ENCODE results near the gene MXD3.
"Not testable (repeated sequence)": the region's sequence is repeated elsewhere in the genome, so short reads cannot be mapped to it uniquely, and the experiment has no call there.

Gene MXD3

DNA sequence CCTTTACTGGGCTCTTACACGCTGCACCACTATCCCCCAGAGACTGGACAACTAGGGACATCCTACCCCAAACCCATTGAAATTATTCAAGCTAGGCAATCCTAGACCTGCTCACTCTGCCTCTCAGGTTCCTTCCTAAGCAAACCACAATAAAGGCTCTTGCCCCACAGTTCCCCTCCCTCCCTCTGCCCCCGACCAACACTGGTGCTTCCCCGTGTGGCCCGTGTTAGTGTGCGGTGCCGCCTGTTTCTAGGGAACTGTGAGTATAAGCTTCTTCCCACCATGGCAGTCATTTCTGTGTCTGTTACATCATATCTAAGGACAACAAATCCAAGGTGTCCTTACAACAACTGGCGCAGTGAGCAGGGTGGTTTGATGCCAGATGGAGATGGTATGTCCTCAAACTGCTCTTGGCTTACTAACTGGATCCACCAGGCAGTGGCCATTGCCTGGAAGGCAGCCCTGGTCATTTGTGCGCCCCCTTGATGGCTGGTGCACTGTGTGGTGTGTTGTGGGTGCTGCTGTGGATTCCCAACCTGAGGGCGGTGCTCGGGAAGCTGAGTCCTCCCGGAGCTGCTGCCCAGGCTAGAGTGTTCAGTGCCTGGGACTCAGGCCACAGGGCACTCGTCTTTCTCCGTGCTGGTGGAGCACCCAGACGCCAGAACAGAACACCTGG, 8.4 kb upstream of the MXD3 start:
- no peak for DNase-seq

DNA sequence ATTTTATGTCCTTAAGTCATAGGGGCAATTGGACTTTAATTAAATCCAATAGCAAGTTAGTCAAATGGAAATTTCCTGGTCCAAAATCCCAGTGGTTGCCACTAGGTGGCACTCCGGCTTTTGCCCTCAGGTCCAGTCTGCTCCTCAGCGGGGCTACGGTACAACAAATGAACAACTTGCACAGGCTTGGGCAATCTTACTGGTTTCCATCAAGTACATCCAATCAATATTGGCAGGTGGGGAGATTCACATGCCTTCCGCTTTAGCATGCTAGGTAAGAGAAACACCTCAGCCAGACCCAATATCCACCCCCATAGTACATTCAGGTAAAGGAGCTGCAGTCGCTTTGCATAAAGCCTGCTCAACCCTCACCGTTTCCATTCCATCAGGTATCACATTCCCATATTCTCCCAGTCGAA, 6.3 kb upstream of the MXD3 start:
- peak; percentile 70 for DNase-seq

DNA sequence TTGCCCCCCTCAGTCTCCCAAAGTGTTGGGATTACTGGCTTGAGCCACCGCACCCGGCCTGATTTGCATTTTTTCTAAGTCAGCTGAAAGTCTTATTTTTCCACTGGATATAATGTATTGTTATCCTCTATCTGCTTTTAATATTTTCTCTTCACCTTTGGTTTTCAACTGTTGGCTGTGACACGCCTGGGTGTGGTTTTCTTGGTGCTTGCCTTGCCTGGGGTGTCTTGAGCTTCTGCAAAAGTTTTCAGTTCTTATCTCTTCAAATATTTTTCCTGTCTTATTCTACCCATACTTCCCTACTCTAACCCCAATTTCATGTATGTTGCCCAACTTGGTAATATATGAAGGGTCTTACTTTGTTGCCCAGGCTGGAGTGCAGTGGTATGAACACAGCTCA, 4.3 kb upstream of the MXD3 start:
- no peak for DNase-seq

DNA sequence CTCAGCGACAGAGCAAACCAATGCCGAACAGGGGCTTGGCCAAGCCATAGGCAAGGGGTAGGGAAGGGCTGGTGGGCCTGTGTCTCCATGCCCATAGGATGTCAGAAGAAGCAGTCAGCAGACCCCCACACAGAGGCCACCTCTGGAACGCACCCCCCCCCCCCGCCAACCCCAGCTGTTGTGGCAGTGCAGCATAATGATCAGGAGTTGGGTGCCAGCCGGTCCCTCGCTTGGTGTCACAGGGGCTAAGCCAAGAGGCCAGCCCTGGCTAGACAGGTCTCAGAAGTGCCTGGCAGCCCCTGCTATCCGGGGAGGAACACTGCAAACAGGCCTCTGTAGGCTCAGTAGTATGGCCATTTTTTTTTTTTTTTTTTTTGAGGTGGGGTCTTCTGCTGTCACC, 3.7 kb upstream of the MXD3 start:
- DNase-seq = no peak

DNA sequence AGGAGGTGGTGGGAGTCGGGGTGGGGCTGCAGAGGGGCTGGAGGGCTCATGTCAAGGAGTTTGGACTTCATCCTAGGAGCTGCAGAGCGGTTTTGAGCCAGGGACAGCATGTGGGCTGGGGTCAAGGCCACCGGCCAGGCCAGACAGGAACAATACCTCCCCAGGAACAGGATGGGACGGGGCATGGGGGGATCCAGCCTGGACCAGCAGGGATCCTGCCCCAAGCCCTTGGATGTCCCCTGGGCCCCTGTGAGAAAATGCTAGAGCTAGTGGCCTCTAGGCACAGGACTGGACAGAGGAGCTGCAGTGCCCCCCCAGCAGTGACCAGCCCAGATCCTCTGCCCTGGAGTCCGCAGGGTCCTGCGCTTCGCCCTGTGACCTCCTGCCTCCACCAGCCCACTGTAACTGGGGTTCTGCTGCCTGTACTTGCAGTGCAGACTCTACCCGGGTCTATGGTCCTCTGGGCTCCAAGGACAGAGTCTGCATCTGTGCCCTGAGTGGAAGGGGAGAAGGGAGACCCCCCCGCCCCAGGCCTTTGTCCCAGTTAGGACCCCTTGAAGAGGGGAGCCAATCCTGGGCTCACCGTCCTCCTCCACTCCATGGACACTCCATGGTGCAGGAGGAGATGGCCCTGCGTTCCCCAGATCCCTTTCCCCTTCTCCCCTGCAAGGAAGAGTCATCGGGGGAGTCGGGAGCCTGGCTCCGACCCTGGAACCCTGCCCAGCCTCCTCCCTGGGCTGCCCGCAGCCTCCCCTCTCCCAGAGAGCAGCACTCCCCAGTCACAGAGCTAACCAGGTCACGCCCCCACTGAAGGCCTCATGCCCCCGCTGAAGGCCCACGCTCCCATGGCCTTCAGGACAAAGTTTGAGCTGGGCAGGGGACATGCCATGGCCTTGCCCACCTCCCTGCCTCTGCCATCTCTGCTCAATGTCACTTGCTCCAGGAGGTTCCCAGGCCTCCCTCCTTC, 3.0 kb upstream of the MXD3 start:
- DNase-seq = no peak

DNA sequence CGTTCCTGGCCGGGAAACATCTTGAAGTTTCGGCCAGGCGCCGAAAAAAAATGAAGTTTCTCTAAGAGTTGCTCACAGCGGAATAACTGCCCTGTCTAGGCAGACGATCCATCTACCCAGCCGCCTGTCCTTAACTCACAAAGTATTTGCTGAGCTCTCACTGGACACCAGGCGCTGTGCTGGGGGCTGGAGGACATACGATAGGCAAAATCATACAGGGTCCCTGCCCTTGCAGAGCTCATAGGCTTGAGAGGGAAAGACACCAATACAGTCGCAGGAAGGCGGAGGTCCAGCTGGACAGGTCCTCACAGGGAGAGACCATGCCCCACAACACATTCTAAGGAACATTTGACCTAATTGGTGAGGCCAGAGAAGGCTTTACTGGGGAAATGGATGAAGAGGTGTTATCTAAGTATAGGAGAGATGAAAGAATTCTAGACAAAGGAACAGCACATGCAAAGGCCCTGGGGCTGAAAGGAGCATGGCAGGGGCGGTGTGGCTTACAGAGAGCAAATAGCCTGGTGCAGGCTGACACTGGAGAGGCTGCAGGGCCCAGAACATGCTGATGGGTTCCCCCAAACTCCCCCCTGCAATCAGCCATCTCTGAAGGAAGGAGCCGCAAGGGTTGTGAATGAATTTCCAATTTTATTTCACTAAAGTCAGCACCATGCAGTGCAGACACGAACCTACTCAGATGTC, 2.0 kb upstream of the MXD3 start:
- DNase-seq = no peak

DNA sequence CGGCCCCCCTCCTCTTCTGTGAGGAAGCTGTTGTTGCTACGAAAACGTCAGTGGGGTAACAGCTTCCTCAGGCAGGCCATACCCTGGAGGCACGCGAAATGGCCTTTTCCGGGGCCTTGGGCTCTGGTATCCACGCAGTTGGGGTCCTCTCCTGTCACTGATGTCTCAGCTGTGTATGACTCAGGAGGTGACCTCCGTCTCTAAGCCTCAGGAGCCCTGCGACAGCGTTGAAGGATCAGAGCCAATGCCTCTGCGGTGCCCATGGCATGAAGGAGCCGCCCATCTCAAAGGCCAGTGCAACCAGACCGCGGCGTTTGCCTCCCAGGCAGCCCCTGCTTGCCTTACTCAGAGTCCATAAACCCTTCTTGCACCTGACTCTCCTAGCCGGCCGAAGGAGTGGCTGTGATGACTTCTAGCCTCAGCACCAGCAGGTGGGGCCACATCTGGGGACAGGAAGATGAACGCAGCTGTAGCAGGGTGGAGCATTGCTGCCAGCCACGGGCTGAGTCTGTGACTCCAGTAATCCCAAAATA, 1.0 kb upstream of the MXD3 start:
- DNase-seq = no peak

DNA sequence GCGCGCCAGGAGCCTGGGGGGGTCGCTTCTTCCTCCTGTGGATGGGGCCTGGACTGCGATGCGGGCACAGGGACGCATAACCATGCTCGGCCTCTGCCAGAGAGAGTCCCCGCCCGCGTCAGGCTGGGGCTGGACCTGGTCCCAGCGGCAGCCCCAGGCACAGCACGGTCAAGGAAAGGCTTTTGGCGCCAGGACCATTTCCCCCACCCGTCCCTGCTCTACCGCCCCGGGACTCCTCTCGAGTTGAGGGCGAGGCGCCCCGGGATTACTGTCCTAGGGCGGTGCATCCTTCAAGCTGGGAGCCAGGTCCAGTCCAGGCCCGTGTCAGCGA, 341 bp downstream of the MXD3 start:
- DNase-seq = no peak

DNA sequence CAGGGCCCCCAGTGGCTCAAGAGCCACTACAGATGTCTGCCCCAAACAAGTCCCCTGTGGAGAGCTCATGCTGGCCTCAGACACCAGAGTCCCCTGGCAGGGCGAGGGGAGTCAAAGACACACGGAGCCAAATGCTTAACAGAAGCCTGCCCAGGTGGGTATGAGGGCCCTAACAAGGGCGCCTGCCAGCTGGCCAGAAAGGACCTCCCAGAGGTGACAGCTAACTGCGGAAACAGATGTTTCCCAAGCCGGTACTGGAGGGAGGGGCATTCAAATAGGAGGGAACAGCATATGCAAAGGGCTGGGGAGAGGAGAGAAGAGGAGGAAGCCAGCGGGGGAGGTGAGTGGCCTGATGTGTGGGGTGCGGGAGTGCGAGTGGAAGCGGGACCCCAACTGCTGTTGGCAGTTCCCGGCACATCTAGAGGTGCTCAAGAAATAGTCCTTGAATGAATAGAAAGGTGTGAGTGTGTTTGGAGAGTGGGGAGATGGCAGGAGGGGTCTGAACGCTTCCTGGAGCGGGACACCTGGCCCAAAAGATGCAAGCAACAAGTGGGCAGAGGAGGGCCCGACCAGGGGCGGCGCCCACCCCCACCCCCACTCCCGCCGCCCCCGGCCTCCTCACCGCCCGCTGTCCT, 824 bp downstream of the MXD3 start:
- no peak for DNase-seq

DNA sequence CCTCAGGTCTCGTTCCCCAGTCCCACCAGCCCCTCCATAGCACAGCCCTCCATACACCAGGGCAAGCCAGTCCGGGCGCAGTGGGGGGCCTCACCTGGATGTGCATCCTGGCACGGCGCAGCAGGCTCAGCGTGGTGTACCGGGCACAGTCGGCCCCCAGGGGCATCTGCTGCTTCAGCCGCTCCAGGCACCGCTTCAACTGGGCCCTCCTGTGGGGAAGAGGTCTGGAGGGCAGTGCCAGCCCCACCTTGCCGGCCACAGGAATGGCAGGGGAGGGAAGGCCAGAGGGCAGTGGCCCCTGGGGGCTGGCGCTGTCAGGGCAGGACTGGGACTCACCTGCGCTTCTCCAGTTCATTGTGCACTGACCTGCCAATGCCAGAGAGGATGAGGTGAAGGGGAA, 1.4 kb downstream of the MXD3 start:
- DNase-seq = no peak

DNA sequence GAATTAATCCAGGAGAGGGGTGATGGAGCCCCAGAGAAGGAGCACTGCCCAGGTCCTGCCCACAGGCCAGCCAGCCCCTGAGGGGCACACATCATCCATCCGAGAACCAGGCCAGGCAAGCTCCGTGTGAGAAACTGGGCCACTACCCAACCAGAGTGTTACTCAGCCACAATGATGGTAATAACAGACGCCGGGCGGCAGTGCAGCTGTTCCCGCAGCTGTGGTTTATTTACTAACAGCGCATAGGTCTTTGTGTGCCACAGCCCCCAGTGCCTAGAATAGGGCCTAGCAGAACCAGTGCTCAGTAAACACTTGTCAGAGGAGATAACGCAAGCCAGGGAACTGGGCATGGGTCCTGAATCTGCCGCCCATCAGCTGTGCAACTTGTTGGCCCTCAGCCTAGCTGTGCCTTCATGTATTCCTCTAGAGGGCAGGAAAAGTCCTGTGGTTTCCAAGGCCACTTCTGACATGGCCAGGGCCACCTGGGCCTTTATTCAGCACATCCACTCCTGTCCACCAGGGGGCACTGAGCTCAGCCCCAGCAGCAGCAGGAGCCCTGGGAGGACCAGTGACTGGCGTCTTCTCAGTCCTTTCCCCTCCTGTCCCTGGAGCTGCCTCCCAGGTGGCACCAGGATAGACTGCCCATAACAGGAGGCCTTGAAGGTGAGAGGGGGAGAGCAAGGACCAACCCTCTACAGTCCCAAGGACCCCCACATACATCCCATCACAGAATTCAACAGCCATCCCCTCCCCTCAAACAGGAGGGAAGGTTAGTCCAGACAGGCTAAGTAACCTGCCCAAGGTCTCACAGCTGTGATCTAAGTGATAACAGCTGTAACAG, 2.1 kb downstream of the MXD3 start:
- peak; percentile 51 for DNase-seq

DNA sequence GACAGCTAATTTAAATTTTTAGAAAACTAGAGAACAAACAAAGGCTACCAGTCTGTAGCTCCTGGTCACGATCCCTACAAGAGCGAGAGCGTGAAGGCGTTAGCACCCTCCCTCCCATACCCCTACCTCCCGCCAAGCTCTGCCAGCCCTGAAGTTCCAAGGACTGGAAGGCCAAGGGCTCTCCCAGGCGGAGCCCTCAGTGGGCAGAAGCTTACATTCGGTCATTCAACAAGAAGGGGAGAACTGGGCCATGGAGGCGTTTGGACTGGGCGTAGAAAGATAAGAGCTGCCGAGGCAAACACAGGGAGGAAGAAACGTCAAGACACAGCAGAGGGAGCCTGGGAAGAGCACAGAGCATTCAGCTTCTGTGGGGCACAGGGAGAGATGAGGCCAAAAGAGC, 3.0 kb downstream of the MXD3 start:
- DNase-seq = no peak

DNA sequence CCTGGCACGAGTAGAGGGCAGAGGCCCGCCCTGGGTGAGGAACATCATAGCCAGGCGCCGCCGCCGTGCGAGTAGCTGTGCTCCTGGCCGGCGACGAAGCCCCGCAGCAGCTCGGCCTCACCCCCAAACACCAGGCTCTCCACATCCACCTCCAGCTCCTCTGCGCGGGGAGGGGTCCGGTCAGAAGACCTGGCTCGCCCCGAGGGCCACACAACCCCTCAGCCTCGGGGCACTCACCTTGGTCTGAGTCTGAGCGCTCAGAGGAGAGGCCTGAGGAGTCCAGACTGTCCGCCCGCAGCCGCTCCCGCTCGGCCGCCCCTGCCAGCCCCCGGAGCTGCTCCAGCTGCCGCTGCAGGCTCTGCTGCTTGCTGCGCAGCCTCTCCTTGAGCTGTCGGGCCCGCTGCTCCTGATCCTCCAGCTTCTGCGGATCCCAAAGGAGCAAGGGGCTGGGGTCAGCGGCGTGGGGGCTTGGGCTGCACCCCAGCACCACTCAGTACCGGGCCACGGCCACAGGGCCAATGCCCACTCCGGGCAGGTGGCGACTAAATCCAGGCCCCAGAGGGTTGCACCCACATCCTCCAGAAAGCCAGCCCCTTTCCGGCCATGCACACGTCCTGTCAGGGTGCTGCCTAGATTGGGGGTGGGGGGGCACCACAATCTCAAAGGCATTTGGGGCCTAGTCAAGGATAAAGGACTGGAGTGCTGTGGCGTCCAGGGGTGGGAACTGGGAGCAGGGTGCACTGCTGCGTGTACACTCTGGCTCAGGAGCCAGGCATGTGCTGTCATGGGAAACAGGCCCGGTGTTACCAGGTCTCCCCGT, 3.9 kb downstream of the MXD3 start:
- DNase-seq = no peak

DNA sequence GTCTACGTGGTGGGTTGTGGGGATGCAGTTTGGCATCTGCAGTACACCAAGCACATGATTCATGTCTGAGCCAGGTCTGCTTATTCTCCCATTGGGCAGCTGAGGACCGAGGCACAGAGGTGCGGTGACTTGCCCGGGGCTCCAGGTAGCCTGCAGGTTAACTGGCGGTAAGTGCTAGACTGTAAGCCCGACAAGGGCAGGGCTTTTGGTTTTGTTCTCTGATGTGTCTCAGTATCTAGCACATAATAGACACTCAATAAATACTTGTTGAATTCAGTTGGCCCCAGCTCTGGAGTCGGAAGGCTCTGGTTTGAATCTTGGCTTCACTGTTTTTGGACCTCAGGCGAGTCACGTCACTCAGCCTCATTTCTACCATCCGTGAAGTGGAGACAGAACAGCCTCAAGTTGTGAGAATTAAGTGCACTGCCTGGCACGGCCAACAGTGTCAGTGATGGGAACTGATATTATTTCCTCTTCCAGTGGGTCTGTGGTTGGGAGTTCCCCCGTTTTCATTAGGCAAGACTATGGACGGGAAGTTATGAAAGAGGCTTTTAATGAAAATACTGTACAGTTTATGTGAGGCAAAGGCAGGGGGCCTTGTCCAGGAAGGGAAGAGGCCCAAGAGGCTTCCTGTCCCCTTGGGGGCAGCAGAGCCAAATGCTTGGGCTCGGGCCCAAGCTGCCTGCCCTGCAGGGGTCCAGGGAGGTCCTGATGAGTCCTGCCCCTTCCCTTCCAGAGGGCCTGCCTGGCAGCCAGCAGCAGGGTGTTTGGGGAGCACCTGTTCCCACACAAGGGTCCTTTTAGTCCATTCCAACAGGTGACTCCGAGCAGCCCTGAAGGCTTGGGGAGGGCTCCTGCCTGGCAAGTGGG, 4.8 kb downstream of the MXD3 start:
- DNase-seq = no peak

DNA sequence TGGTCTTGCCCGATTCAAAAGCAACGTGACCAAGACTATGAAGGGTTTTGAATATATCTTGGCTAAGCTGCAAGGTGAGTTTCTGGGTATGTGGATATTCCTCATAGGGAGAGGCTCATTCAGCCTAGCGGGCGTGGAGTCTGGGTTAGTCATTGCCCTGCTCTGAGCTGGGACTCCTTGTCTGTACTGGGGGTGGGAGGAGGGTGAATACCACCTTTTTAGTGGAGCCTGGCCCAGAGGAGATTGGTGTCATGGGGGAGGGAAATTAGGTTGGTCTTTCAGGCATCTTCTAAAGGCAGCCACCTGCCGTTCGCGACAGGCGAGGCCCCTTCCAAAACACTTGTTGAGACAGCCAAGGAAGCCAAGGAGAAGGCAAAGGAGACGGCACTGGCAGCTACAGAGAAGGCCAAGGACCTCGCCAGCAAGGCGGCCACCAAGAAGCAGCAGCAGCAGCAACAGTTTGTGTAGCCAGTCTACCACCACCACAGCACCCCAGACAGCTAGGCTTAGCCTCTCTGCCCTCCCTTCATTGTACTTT, 5.5 kb downstream of the MXD3 start:
- DNase-seq = not testable (repeated sequence)

DNA sequence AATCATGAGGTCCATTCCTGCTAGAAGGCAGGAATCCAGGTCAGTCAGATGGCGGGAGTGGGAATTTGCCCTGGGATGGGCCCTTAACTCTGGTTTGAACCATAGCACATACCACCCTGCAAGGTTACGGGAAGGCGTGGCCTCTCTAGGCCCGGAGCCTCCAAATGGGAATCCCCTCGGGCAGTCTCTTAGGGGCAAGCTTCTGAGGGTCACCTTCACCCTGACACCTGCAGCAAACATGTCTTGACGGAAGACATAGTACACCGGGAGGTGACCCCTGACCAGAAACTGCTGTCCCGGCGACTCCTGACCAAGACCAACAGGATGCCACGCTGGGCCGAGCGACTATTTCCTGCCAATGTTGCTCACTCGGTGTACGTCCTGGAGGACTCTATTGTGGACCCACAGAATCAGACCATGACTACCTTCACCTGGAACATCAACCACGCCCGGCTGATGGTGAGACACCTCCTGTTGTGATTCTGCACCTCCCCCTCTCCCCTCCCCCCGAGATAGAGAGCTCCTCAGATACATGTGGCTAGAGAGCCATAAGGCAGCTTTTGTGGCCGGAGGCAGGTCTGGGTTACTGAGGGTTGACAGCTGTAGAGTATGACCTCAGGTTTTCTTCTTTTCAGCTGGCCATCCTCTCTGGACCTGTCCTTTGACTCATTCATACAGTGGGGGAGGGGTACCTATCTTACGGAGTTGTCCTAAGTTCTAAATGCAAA, 7.1 kb downstream of the MXD3 start:
- no peak for DNase-seq

DNA sequence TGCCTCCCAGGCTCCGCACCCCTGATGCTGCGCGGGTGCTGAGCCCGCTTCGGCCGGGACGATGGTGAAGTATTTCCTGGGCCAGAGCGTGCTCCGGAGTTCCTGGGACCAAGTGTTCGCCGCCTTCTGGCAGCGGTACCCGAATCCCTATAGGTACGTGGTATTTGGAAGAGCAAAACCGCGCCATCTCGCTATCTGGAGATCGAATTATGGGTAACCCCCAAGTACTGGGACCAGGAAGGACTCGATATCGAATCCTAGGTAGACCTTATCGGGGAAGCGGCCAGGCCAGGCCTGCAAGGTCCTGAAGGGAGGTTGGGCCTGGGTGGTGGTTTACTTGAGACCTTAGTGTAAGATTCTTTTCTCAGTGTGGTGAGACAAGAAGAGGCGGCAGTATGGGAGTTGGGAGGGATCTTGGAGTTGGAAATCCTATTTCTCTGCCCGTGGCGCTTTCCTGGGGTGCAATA, 7.7 kb downstream of the MXD3 start:
- DNase-seq = no peak

DNA sequence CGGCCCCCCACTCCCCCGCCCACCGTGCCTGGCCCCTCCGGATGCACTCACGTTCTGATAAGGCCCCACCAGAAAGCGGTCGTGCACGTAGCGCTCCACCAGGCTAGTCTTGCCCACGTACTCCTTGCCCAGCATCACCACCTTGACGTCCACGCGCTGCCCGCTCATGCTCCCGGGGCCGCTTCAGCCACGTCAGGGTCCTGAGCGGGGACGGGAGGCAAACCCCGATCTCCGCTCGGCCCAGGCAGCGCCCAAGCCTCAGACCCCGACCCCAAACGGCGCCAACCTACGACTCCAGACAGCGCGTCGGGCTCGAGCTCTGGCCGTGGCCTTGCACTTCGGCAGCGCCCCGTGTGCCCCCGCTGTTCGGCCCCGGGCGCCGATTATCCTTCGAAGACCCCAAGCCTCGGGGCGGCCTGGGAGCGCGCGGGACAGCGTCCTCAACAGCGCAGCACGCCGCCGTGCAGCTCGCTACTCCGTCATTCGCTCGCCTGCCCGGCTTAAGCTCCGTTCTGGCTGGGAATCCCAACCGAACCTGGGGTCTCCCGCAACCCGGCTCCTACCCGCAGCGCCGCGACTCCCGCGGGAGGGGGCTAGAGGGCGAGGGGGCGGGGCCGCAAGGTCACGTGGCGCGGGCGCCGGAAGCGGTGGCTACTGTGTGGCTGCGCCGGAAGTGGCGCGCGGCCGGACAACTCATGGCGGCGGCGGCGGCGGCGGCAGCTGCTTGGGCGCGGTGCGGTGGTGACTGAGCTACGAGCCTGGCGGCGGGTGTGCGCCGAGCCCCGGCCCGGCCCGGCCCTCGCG, 8.4 kb downstream of the MXD3 start, which contains the start of the genes PRELID1 and RAB24:
Gene PRELID1 (plus strand): TSS at position 679 of the 804 bp plus-strand sequence. CDS start 187 bp downstream, outside the sequence.
Gene RAB24 (minus strand): TSS at position 599 of the 804 bp plus-strand sequence. CDS start 431 bp downstream, at position 168.
- DNase-seq = peak; percentile 55

Data from NCI-H748 treated with DMSO at 0.1 percent for 48 hours (cell line).